ENCODE data around the gene CHST12. TPM values are rescaled to one million over a fixed set of nuclear protein-coding genes. Genes with fewer than 3 reads are reported as not detected.

The CHST12 gene
- total and polyA plus RNA-seq, 10 of the 15 experiments (the other 5 are each of a cell fraction or from before 2014, with no cell fraction given), result 0.05 to 14.2 (median 3.3) TPM

DNA sequence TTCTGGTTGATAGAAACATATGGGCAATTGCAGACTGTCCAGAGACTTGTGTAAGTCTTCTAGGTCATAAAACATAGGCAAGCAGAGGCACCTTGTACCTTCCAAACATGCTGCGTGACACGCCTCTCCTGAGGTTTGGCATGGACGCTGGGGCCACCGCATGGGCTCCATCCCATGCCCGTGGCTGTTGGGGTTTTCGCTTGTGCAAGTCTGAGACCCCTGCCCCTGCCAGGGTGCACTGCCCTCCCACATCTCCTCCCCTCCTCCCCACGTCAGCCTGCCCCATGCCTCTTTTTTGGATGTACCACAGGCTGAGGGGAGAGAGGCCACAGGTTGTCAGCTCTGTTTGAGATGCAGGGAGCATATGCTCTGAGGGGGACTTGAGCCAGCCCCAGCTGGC lies 29.8 kb upstream of the CHST12 start:
- WGBS (ENCODE audit: insufficient coverage, insufficient replicate concordance, low lambda C conversion rate, missing lambda C conversion rate), result 86% methylated on average over 7 of the region's 7 CpGs
- ChIA-PET POLR2A (no interaction called here), RAD21 (ENCODE audit: unreplicated experiment) (no interaction called here), SMC1A (ENCODE audit: uncharacterized antibody, unreplicated experiment) (no interaction called here), CTCF (interaction anchor here (1.4 kb wide), 1 partner anchor 9 kb away, joined by 4 read pairs; no protein-coding TSS in a partner anchor)
- Histone ChIP-seq H3K79me2 (ENCODE audit: control insufficient read depth, insufficient read depth, low read length) (no peaks in the 10 kb centered on the region), H2AFZ (ENCODE audit: control insufficient read depth, low read depth, low read length) (no peak overlapping the region), H3K36me3 (ENCODE audit: control insufficient read depth in 2 of 2, insufficient read depth in 2 of 2, low read length in 1 of 2) (peaks cover 56 to 61% of the 10 kb centered on the region in 2 experiments), H3K4me3 (no peak overlapping the region), H3K27me3 (replicated peaks in 1 of 2; ENCODE audit: control insufficient read depth in 2 of 2, insufficient read depth in 2 of 2, low read length in 1 of 2) (no peaks in the 10 kb centered on the region), H3K4me1 (ENCODE audit: control insufficient read depth, insufficient read depth, low read length) (no peaks in the 10 kb centered on the region), H4K20me1 (ENCODE audit: control insufficient read depth, insufficient read depth) (peaks cover 2% of the 10 kb centered on the region), H3K9ac (ENCODE audit: control insufficient read depth, insufficient read depth, low read length) (no peak overlapping the region), H3K27ac (ENCODE audit: control insufficient read depth, insufficient read depth) (no peak overlapping the region), H3K4me2 (ENCODE audit: control insufficient read depth, insufficient read depth) (no peak overlapping the region), H3K9me3 (replicated peaks; ENCODE audit: control insufficient read depth, insufficient read depth, low read length) (no peaks in the 10 kb centered on the region)
- intact Hi-C loops (cut with micrococcal nuclease; ENCODE audit: unreplicated experiment) (no loop called here), in situ Hi-C loops (cut with MboI) (no loop called here)
- ATAC-seq (no peak), FAIRE-seq (no peak), DNase-seq (ENCODE audit: low read depth, low spot score) (no peak)
- no TSS peak for BruUV-seq (replicated peaks)
- no peak for TF ChIP-seq EZH2 (IDR thresholded peaks at IDR 0.05; ENCODE audit: borderline replicate concordance, control insufficient read depth, low read depth, low read length)
- 0 out of 2 replicates have a peak, but pooled peaks have one; percentile 46 for TF ChIP-seq POLR2AphosphoS5 (IDR thresholded peaks at IDR 0.05; ENCODE audit: low read length)
- peak; percentile 62 for TF ChIP-seq POLR2A (IDR thresholded peaks at IDR 0.05; ENCODE audit: low read depth, low read length)
- no peak for TF ChIP-seq STAT1 (conservative IDR thresholded peaks at IDR 0.05)
- TF ChIP-seq, protein P1, sequence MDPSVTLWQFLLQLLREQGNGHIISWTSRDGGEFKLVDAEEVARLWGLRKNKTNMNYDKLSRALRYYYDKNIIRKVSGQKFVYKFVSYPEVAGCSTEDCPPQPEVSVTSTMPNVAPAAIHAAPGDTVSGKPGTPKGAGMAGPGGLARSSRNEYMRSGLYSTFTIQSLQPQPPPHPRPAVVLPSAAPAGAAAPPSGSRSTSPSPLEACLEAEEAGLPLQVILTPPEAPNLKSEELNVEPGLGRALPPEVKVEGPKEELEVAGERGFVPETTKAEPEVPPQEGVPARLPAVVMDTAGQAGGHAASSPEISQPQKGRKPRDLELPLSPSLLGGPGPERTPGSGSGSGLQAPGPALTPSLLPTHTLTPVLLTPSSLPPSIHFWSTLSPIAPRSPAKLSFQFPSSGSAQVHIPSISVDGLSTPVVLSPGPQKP (IDR thresholded peaks at IDR 0.05; ENCODE audit: low read depth, low read length), result no peak
- TF ChIP-seq, protein P2, sequence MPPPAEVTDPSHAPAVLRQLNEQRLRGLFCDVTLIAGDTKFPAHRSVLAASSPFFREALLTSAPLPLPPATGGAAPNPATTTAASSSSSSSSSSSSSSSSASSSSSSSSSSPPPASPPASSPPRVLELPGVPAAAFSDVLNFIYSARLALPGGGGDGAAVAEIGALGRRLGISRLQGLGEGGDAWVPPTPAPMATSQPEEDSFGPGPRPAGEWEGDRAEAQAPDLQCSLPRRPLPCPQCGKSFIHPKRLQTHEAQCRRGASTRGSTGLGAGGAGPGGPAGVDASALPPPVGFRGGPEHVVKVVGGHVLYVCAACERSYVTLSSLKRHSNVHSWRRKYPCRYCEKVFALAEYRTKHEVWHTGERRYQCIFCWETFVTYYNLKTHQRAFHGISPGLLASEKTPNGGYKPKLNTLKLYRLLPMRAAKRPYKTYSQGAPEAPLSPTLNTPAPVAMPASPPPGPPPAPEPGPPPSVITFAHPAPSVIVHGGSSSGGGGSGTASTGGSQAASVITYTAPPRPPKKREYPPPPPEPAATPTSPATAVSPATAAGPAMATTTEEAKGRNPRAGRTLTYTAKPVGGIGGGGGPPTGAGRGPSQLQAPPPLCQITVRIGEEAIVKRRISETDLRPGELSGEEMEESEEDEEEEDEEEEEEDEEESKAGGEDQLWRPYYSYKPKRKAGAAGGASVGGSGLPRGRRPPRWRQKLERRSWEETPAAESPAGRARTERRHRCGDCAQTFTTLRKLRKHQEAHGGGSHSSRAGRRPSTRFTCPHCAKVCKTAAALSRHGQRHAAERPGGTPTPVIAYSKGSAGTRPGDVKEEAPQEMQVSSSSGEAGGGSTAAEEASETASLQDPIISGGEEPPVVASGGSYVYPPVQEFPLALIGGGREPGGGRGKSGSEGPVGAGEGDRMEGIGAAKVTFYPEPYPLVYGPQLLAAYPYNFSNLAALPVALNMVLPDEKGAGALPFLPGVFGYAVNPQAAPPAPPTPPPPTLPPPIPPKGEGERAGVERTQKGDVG (CRISPR knock-in tag; IDR thresholded peaks at IDR 0.05), result no peak
- TF ChIP-seq, protein P3, sequence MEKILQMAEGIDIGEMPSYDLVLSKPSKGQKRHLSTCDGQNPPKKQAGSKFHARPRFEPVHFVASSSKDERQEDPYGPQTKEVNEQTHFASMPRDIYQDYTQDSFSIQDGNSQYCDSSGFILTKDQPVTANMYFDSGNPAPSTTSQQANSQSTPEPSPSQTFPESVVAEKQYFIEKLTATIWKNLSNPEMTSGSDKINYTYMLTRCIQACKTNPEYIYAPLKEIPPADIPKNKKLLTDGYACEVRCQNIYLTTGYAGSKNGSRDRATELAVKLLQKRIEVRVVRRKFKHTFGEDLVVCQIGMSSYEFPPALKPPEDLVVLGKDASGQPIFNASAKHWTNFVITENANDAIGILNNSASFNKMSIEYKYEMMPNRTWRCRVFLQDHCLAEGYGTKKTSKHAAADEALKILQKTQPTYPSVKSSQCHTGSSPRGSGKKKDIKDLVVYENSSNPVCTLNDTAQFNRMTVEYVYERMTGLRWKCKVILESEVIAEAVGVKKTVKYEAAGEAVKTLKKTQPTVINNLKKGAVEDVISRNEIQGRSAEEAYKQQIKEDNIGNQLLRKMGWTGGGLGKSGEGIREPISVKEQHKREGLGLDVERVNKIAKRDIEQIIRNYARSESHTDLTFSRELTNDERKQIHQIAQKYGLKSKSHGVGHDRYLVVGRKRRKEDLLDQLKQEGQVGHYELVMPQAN (conservative IDR thresholded peaks at IDR 0.05), result no peak
- TF ChIP-seq HDAC6 (IDR thresholded peaks at IDR 0.05; ENCODE audit: unreplicated experiment), result no peak

Data from GM12878 (cell line).